Effector memory CD4-positive, alpha-beta T cell (primary cell): ENCODE measurements around the gene CRK.
"Not testable (repeated sequence)": the region's sequence is repeated elsewhere in the genome, so short reads cannot be mapped to it uniquely, and the experiment has no call there.

Experiments used
- DNase-seq, 3 donors: peaks; one replicate each; pipeline ENCODE4 v3.0.0-alpha.2; 2020
- H3K27ac ChIP-seq: 2 replicates; pipeline ENCODE4 v1.7.0; 2013; ENCODE audit warnings: mild to moderate bottlenecking, low read length, moderate library complexity; ENCODE audit not compliant: insufficient read depth, poor library complexity, severe bottlenecking
- H3K27me3 ChIP-seq: replicated peaks from 2 replicates; pipeline ENCODE4 v1.7.0; 2013; ENCODE audit warnings: mild to moderate bottlenecking, low read length; ENCODE audit not compliant: insufficient read depth, control insufficient read depth, poor library complexity, severe bottlenecking
- H3K36me3 ChIP-seq: 2 replicates; pipeline ENCODE4 v1.7.0; 2013; ENCODE audit warnings: mild to moderate bottlenecking, low read length, moderate library complexity; ENCODE audit not compliant: control insufficient read depth, insufficient read depth
- H3K4me1 ChIP-seq: 2 replicates; pipeline ENCODE4 v1.7.0; 2013; ENCODE audit warnings: low read length, mild to moderate bottlenecking; ENCODE audit not compliant: control insufficient read depth, insufficient read depth, poor library complexity, severe bottlenecking
- H3K4me3 ChIP-seq: 2 replicates; pipeline ENCODE4 v1.7.0; 2013; ENCODE audit warnings: low read length, low read depth, mild to moderate bottlenecking; ENCODE audit not compliant: insufficient read depth, poor library complexity, severe bottlenecking
- H3K9me3 ChIP-seq: 2 replicates; pipeline ENCODE4 v1.7.0; 2013; ENCODE audit warnings: mild to moderate bottlenecking, low read length, moderate library complexity; ENCODE audit not compliant: control insufficient read depth

CRK gene

DNA sequence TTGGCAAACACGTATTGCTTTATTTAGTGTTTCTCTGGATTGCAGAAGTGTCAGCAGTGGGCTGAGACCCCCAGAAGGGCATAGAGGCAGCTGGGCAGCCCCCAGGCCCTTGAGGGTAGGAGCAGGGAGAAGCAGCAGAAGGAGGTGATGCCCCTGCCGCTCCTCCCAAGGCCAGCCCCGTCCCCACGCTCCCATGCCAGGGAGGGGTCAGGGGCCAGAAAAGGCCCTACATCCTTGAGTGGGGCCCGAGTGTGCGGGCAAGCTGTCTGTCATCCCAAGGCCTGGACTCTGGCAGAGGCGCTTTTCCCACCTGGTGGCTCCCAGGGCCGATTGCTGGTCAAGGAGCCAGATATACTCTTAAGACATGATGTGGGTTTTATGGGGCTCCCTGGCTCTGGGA lies 8.2 kb upstream of the CRK start:
- Histone ChIP-seq H3K27ac (no peak overlapping the region), H3K36me3 (peaks cover 19% of the 10 kb centered on the region), H3K27me3 (no peaks in the 10 kb centered on the region), H3K9me3 (no peaks in the 10 kb centered on the region), H3K4me3 (no peak overlapping the region), H3K4me1 (peaks cover 17% of the 10 kb centered on the region)
- DNase-seq = no peak

DNA sequence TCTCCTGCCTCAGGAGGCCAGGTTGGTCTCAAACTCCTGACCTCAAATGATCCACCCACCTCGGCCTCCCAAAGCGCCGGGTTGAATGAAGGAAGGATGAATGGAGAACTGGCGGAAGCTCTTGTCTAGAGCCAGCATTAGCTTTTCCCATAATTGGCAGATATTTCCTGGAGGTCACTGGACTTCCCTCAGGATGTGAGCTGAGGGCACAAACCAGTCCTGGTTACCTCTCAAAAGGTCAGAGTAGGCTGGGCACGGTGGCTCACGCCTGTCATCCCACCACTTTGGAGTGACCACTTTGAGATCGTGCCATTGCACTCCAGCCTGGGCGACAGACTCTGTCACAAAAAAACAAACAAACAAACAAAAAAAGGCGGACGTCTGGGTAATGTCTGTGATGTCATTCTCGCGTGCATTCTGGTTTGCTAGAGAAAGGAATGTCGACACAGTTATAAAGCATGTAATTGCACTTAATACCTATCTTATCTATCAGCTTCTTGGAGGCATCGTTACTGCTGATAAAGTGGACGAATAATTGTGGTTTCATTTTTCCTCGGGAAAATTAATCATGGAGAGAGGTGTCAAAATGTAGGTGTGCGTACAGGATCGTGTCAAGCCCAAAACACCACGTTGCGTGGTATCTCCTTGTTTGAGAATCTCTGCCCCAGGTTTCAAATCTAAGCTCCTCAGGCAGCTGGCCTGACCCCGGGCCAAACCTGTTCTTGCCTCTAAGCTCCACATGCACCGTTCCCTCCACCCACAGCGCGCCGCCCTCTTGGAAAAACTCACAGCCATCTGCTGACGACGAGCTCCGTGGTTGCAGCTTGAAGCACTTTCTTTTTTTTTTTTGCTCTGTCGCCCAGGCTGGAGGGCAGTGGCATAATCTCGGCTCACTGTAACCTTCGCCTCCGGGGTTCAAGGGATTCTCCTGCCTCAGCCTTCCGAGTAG lies 6.4 kb upstream of the CRK start:
- Histone ChIP-seq H3K4me3 (no peak overlapping the region), H3K4me1 (peaks cover 17% of the 10 kb centered on the region), H3K36me3 (peaks cover 5% of the 10 kb centered on the region), H3K27ac (no peak overlapping the region), H3K9me3 (no peaks in the 10 kb centered on the region), H3K27me3 (no peaks in the 10 kb centered on the region)
- DNase-seq = no peak

DNA sequence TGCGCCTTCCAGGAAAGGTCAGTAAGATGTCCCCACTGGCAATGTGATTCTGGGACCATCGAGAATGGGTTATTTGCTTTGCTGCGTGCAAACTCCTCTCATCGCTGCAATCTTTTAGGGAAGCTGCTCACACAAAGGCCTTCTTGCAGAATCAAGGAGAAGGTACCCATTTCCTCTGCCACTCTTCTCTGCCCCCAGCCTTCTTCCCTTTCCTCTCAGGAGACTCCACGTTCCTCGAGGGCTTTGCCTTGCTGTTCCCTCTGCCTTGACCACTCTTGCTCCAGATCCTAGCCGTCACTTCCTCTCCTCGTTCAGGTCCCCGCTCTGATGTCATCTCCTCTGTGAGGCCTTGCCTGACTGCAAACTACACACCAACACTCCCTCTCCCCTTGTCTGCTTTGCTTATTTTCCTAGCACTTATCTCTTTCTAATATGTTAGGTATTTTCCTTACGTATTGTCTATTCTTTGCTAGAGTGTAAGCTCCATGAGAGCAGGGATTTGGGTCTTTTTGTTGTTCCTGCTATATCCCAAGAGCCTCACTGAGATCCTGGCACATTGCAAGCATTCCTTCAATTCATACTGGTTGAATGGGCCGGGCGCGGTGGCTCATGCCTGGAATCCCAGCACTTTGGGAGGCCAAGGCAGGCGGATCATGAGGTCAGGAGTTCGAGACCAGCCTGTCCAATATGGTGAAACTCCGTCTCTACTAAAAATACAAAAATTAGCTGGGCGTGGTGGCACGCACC lies 5.3 kb upstream of the CRK start:
- no peak overlapping the region for H3K4me3 ChIP-seq
- no peak overlapping the region for H3K27ac ChIP-seq
- H3K27me3 ChIP-seq = no peaks in the 10 kb centered on the region
- no peaks in the 10 kb centered on the region for H3K9me3 ChIP-seq
- DNase-seq = no peak
- H3K4me1 ChIP-seq = peaks cover 22% of the 10 kb centered on the region
- H3K36me3 ChIP-seq = no peaks in the 10 kb centered on the region

DNA sequence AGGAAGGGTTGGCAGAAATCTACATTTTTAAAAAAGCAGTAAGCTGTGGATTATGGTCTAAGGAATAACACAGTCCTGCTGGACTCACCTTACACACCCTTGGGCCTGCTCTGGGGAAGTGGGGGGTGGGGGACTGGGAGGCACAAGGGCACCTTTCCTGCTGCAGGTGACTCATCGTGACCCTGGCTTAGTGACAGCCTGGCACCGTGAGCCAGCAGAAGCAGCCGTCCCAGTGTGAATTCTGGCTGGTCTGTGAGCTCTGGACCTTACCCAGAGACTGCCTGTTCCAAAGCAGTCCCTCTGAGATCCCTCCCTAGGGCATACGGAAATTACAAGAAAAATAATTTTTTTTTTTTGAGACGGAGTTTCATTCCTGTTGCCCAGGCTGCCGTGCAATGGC lies 4.2 kb upstream of the CRK start:
- no peaks in the 10 kb centered on the region for H3K9me3 ChIP-seq
- H3K4me3 ChIP-seq = no peak overlapping the region
- no peaks in the 10 kb centered on the region for H3K36me3 ChIP-seq
- no peak overlapping the region for H3K27ac ChIP-seq
- no peak for DNase-seq
- H3K27me3 ChIP-seq = no peaks in the 10 kb centered on the region
- peaks cover 22% of the 10 kb centered on the region for H3K4me1 ChIP-seq

DNA sequence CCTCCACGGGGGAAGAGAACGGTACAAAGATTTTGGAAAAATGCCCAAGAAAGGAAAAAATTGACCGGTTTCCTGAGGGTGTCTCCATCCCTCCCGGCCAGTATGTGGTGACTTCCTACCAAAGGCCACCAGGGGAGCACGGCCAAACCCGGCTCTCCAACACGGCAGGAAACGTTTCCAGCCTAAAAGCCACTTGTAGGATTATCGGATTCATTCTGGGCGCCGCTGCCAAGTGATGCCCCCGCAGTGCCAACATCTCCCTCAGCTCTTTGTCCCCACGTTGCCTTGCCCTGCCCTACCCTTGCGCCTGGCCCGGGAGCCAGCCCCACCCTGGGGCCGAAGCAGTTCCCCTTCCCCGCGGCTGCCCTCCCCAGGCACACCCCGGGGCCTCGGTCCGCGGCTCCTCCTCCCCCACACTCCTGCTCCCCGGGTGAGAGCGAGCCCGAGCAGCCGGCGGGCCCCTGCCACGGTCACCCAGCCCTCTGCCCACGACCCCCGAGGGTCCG lies 688 bp downstream of the CRK start:
- Histone ChIP-seq H3K27ac (peak overlapping the region; percentile 96), H3K4me3 (peak overlapping the region; percentile 98), H3K9me3 (no peaks in the 10 kb centered on the region), H3K36me3 (no peaks in the 10 kb centered on the region), H3K4me1 (peaks cover 16% of the 10 kb centered on the region), H3K27me3 (no peaks in the 10 kb centered on the region)
- peak in 1 of 3 donors; percentile 23 for DNase-seq

DNA sequence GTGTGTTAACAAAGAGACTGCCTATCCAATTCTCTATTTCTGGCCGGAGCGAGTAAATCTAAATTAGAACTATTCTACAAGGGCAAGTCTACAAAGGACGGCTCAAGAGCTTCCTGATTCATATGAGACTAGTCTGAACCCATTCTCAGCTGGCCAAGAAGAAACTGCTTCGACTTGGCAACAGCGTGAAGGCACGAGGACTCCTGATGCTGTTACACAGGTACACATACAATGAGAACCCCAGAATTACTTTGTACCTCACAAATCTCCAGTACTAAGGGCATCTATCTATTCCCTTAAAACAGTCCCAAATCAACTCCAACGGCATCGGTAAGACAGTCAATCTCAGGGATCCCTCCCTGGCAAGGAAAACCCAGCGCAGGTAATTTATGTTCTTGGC lies 1.5 kb downstream of the CRK start:
- Histone ChIP-seq H3K27me3 (no peaks in the 10 kb centered on the region), H3K4me3 (peak overlapping the region; percentile 98), H3K4me1 (peaks cover 16% of the 10 kb centered on the region), H3K36me3 (no peaks in the 10 kb centered on the region), H3K27ac (no peak overlapping the region), H3K9me3 (no peaks in the 10 kb centered on the region)
- no peak for DNase-seq

DNA sequence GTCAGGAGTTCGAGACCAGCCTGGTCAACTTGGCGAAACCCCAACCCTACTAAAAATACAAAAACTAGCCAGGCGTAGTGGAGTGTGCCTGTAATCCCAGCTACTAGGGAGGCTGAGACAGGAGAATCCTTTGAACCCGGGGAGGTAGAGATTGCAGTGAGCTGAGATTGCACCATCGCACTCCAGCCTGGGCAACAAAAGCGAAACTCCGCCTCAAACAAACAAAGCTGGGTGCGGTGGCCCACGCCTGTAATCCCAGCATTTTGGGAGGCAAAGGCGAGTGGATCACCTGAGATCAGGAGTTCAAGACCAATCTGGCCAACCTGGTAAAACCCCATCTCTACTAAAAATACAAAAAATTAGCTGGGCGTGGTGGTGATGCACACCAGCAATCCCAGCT lies 2.3 kb downstream of the CRK start:
- DNase-seq, H3K27me3 ChIP-seq, H3K36me3 ChIP-seq, H3K4me3 ChIP-seq, H3K9me3 ChIP-seq, H3K27ac ChIP-seq: not testable (repeated sequence)
- peaks cover 16% of the 10 kb centered on the region for H3K4me1 ChIP-seq

DNA sequence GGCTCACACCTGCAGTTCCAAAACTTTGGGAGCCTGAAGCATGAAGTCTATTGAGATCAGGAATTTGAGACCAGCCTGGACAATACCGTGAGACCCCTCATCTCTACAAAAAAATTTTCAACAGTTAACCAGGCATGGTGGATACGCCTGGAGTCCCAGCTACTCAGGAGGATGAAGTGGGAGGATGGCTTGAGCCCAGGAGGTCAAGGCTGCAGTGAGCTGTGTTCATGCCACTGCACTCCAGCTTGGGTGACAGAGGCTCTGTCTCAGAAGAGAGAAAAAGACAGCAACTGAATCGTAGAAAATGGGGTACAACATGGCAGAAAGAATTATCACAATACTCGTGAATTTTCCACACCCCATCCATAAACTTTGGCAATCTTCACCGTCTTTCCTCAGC lies 3.2 kb downstream of the CRK start:
- Histone ChIP-seq H3K27ac (no peak overlapping the region), H3K4me1 (peaks cover 16% of the 10 kb centered on the region), H3K27me3 (no peaks in the 10 kb centered on the region), H3K36me3 (no peaks in the 10 kb centered on the region), H3K4me3 (no peak overlapping the region), H3K9me3 (no peaks in the 10 kb centered on the region)
- no peak for DNase-seq

DNA sequence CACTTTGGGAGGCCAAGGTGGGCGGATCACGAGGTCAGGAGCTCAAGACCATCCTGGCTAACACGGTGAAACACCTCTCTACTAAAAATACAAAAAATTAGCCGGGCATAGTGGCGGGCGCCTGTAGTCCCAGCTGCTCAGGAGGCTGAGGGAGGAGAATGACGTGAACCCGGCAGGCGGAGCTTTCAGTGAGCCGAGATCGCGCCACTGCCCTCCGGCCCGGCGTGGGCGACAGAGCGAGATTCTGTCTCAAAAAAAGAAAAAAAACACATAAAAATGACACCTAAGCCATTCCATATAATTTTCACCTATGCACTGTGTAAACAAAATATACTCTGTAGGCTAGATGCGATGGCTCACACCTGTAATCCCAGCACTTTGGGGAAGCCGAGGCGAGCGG lies 5.8 kb downstream of the CRK start:
- H3K36me3 ChIP-seq, H3K4me3 ChIP-seq, H3K9me3 ChIP-seq, H3K27me3 ChIP-seq, DNase-seq, H3K27ac ChIP-seq: not testable (repeated sequence)
- H3K4me1 ChIP-seq = peaks cover 17% of the 10 kb centered on the region

DNA sequence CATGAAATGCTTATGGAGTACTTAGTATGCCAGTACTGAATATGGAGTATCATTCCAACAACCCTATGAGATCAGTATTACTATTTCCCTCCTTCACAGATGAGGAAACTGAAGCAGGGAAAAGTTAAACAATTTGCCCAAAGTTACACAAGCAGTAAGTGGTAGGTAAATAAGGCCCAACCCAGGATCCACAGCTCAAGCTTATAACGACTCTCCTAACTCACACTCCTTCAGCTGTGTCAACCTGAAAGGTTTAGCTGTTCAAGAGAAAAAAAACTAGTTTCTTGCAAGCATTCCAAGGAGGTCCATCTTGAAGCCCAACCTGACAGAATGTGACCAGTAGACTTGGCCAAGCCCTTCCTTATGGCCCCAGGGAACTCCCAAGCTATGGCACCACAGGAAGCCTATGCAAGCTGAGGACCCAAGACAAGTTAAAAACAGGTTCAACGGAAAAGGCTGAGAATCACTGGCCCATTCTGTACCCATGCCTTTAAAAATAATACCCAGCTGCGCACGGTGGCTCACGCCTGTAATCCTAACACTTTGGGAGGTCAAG lies 6.5 kb downstream of the CRK start:
- Histone ChIP-seq H3K4me3 (no peak overlapping the region), H3K36me3 (no peaks in the 10 kb centered on the region), H3K4me1 (peaks cover 9% of the 10 kb centered on the region), H3K27me3 (no peaks in the 10 kb centered on the region), H3K9me3 (no peaks in the 10 kb centered on the region), H3K27ac (no peak overlapping the region)
- DNase-seq = no peak
